GM12865 (cell line): ENCODE results near the gene MFN2.
A peak's percentile ranks its signal among the peaks of the same experiment; 100 is the strongest.

Experiments used
- DNase-seq: peaks from one replicate; pipeline ENCODE4 v3.0.0; 2010; ENCODE audit warnings: low read depth
- H3K4me3 ChIP-seq: 2 replicates; pipeline ENCODE4 v1.5.1; 2011; ENCODE audit warnings: mild to moderate bottlenecking, low read depth, low read length, control low read depth
- CTCF ChIP-seq: IDR thresholded peaks from 2 replicates; pipeline ENCODE4 v1.5.1; 2011; ENCODE audit warnings: low read length, control low read depth, low read depth, inconsistent platforms; ENCODE audit not compliant: insufficient read depth; ENCODE audit errors: missing control alignments

Gene MFN2

GRCh38 chr1:12053752-12054548 is 73.7 kb downstream of the MFN2 start:
- no peak for TF ChIP-seq CTCF
- DNase-seq, result peak; percentile 92
- peak overlapping the region; percentile 71 for H3K4me3 ChIP-seq

- no peak for DNase-seq
- TF ChIP-seq CTCF, result no peak
- H3K4me3 ChIP-seq, result peak overlapping the region; percentile 71
Observed at GRCh38 chr1:12055259-12055658, 75.0 kb downstream of the MFN2 start.

- no peak for TF ChIP-seq CTCF
- peak; percentile 89 for DNase-seq
- H3K4me3 ChIP-seq, result peak overlapping the region; percentile 71
Observed at GRCh38 chr1:12056331-12056841, 76.1 kb downstream of the MFN2 start.

- peak; percentile 81 for DNase-seq
- H3K4me3 ChIP-seq, result peak overlapping the region; percentile 71
- no peak for TF ChIP-seq CTCF
Observed at GRCh38 chr1:12057382-12057781, 77.1 kb downstream of the MFN2 start.

- TF ChIP-seq CTCF, result no peak
- H3K4me3 ChIP-seq, result peak overlapping the region; percentile 71
- DNase-seq, result no peak
Observed at GRCh38 chr1:12057940-12058687, 77.9 kb downstream of the MFN2 start.

GRCh38 chr1:12059226-12059625 is 79.0 kb downstream of the MFN2 start:
- TF ChIP-seq CTCF, result no peak
- peak overlapping the region; percentile 33 for H3K4me3 ChIP-seq
- no peak for DNase-seq
